CD1c-positive myeloid dendritic cell (primary cell): ENCODE data around the gene HLA-DMA.

Experiments used
- DNase-seq: peaks from one replicate; pipeline ENCODE4 v3.0.0-alpha.2; 2016; ENCODE audit errors: extremely low spot score

HLA-DMA gene

DNA sequence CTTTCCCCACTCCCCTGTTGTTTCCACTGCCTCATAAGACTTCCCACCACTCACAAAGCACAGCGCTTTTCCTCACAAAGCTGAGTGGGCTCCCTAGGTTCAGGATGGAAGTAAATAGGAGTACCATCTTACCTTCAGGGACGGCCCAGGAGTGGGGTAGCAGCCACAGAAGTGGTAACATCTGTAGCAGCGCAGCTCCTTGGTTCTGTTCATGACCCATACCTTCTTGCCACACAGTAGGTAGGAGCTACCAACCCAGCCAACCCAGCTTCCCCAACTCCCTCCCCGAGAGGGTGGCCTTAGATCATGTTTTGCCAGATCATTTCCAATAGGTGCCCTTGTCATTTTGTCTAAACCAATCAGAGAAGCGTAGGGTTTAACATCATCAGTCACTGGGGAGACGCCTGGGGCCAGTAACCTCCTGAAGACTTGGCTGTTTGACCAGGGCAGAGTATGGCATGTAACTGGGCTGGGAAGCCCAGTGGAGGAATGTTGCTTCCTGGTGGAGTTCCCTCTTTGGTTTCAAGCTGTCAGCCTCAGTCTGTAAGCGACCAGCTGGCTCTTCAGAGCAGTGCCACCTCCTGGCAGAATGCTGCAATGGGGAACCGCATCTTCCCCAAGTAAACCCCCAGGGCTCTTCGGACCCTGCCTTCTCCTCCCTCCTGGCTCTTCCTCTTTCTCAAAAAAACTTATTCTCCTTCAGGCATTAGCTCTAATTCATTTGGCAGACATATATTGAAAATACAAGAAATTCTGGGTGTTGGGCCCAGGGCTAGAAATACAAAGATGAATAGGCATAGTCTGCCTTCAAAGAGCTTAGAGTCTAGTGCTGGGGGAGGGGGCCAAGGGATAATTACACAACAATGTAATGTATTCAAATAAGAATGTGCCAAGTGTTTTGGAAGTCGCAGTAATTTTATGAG lies at the start of gene HLA-DMA:
HLA-DMA (minus strand) TSS at position 281 of the 923 bp plus-strand sequence; CDS start at position 220, 61 bp downstream.
- peak; percentile 99 for DNase-seq

- no peak for DNase-seq
Observed at GRCh38 chr6:33001685-33002084, 48.8 kb upstream of the HLA-DMA start.

DNA sequence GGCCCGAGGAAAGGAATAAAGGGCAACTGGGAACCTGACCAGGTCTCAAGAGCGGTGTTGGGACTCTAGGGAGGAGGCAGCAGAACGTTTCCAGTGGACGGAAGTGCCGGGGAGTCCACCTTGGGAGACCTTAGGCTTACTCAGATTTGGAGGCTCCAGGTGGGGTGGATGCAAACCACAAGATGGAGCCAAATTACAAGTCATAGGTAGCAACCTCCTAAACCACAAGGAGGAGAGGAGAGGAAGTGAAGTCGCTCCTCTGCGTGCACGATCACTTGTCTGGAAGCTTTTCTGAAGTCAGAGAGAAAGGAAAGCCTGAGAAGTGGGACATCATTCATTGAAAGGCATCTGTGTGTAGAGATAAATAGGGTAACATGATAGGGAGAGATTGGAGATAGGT lies 47.2 kb upstream of the HLA-DMA start:
- DNase-seq, result peak; percentile 49

- DNase-seq, result no peak
Observed at GRCh38 chr6:32995448-32995847, 42.6 kb upstream of the HLA-DMA start.

GRCh38 chr6:32993363-32993973 lies 40.6 kb upstream of the HLA-DMA start:
- DNase-seq, result no peak

DNA sequence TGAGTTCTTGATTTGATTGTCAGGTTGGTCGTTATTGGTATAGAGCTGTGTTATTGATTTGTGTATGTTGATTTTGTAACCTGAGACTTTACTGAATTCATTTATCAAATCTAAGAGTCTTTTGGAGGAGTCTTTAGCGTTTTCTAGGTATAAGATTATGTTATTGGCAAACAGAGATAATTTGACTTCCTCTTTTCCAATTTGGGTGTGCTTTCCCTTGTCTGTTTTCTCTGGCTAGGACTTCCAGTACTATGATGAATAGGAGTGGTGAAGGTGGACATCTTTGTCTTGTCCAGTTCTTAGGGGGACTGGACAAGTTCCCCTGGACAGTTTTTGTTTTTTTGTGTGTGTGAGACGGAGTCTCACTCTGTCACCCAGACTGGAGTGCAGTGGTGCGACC lies 39.1 kb upstream of the HLA-DMA start:
- DNase-seq, result no peak

DNA sequence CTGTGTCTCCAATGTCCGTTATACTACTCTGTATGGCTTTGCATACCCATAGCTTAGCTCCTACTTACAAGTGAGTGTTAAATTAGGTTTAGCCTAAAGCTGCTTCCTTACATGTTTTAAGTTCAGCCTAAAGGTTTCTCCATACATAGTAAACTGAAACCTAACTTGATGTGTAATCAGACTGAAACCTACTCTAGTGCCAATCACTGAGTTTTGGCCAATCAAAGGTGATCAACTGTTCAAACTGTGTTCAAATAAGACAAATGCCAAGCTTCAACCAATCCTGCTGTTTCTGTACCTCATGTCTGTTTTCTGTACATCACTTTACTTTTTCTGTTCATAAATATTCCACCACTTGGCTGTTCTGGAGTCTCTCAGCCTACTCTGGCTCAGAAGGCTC lies 36.5 kb upstream of the HLA-DMA start:
- no peak for DNase-seq

DNA sequence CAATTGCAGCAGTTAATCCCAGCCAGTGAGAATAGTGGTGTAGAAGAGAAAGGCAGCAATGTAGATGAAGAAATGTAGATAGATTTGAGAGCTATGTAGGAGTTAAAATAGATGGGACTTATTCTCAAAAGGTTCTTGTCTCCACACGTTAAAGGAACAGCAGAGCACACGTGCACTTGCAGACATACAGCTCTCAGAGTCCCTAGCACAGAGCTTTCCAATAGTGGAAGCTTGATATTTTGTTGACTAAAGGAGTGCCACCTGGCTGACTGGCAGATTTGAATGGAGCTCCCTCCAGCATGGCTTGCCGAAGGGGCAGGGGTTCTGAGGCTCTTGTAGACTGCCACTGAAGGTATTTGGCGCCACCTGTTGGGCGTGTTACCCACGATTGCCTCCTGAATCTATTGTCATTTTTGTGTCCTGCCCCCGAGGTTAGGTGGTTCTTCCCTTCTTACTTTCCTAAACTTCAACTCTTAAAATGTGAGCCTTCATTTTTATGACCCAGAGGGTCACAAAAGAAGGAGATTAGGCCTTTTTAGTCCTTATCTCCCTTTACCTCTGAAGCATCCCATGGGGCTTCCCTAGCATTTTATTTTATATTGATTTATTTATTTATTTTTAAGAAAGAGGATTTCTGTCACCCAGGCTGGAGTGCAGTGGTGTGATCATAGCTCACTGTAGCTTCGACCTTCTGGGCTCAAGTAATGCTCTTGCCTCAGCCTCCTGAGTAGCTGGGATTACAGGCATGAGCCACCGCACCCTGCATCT lies 31.9 kb upstream of the HLA-DMA start:
- peak; percentile 88 for DNase-seq

- no peak for DNase-seq
Observed at GRCh38 chr6:32983964-32984621, 31.2 kb upstream of the HLA-DMA start.

- DNase-seq, result no peak
Observed at GRCh38 chr6:32983493-32983848, 30.6 kb upstream of the HLA-DMA start.

DNA sequence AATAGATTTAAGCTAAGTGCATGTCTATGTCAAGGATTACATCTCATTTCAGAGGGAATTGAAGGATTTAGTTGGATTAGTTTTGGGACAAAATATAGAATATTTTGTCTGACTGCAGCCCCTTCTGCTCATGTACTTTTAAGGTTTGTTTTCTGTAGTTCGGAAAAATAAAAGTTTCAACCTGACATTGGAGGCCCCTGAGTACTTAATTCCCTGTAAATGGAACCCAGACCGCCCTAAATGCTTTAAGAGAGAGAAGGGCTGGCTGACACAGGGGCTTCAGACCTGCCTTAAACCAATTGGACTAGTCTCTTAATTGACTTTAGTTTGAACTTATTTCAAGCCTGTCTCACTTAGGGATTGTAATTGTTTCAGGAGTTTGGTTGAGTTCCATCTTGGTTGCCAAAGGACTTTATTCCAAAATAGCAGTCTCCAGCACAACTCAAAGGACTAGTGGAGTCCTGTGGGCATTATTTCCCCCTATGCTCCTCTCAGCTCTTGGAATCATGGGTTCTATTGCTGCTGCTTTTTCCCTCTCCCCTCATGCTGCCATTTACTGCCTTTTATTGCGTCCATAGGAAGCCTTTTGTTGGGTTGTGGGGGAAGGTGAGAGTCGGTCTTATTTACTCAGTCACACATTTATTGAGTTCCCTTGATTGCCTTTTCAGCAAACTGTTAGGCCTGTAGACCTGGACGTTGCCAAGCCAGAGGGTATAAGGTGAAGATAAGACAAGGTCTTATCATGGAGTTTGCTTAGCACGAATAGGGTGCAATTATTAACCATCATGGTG lies 30.0 kb upstream of the HLA-DMA start:
- DNase-seq, result no peak

DNA sequence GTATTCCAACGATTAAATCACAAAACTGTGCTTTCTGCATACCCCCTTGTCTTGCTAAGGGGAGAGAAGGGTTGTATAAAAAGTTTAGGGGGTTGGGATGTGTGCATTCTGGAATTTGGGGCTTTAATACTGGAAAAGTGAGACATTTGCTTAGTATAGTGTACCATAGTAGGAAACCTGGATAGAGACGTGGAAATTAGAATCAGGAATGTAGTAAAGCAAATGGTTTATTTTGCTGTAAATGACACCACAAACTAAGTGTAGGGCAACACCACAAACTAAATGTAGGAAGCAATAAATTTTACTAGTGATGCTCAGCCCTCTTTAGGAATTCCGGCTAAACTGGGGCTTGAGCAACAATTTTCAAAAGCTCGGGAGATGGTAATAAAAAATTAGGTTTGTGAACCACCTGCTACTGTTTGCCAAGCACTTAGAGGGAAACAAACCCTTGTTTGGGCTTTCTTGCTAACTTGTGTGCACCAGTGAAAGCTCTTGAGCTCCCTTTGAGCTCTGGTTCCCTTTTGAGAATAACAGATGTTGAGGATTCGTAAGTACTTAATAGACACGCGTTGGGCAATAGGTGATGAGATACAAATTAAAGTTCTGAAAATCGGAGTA lies 29.3 kb upstream of the HLA-DMA start:
- no peak for DNase-seq

- no peak for DNase-seq
Observed at GRCh38 chr6:32980488-32981038, 27.7 kb upstream of the HLA-DMA start.

DNA sequence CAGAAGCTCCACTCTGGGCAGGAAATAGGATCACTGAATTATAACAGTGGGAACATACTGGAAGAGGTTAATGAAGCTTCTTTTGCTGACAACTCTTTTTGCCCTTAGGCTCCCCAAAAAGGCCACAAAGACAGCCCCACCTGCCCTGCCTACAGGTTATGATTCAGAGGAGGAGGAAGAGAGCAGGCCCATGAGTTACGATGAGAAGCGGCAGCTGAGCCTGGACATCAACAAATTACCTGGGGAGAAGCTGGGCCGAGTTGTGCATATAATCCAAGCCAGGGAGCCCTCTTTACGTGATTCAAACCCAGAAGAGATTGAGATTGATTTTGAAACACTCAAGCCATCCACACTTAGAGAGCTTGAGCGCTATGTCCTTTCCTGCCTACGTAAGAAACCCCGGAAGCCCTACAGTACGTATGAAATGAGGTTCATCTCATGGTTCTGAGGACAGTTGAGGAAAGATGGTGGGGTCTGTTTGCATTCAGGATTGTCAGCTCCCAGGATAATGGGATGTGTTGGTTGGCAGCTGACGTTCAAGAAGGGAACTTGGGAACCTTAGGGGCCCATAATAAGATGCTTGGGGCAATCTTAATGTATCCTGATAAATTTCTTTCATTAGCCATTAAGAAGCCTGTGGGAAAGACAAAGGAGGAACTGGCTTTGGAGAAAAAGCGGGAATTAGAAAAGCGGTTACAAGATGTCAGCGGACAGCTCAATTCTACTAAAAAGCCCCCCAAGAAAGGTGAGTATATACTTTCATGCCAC lies 27.0 kb upstream of the HLA-DMA start:
- no peak for DNase-seq

GRCh38 chr6:32977953-32978324 lies 25.0 kb upstream of the HLA-DMA start:
- no peak for DNase-seq

- DNase-seq, result no peak
Observed at GRCh38 chr6:32977272-32977952, 24.5 kb upstream of the HLA-DMA start.

DNA sequence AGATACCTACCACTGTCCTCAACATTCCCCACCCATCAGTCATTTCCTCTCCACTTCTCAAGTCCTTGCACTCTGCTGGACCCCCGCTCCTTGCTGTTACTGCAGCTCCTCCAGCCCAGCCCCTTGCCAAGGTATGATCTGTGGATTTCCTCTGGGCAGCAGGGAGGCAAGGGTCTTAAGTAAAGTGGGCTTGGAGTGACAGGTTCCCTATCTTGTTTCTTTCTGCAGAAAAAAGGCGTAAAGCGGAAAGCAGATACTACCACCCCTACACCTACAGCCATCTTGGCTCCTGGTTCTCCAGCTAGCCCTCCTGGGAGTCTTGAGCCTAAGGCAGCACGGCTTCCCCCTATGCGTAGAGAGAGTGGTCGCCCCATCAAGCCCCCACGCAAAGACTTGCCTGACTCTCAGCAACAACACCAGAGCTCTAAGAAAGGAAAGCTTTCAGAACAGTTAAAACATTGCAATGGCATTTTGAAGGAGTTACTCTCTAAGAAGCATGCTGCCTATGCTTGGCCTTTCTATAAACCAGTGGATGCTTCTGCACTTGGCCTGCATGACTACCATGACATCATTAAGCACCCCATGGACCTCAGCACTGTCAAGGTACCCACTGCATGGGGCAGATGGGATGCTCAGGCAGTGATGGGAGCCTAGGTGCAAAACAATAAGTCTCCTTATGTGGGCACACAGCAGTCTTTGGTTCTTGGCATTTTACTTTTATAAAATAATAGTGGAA lies 23.6 kb upstream of the HLA-DMA start:
- no peak for DNase-seq

DNA sequence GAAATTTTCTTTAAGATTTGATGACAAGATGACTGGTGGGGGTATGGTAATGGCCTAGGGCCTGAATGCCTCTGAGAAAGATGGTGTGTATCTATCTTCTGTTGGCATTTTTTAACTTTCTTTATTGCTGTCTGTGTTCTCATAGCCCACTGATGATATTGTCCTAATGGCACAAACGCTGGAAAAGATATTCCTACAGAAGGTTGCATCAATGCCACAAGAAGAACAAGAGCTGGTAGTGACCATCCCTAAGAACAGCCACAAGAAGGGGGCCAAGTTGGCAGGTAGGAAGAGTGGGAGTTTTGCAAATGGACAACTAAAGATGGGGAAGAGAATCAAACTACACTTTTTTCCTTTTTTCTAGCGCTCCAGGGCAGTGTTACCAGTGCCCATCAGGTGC lies 23.0 kb upstream of the HLA-DMA start:
- no peak for DNase-seq
